Mononuclear cell (primary cell): ENCODE data around the gene NANP. TPM values are rescaled to one million over a fixed set of nuclear protein-coding genes. Genes with fewer than 3 reads are reported as not detected.
"Not testable (repeated sequence)": the region's sequence is repeated elsewhere in the genome, so short reads cannot be mapped to it uniquely, and the experiment has no call there.

Source experiments
- H3K27me3 ChIP-seq: 2 replicates; pipeline ENCODE4 v1.6.0; 2011; ENCODE audit warnings: low read length, control low read depth; ENCODE audit not compliant: insufficient read depth
- H3K4me1 ChIP-seq: 2 replicates; pipeline ENCODE4 v1.5.1; 2011; ENCODE audit warnings: mild to moderate bottlenecking, low read length, control low read depth; ENCODE audit not compliant: insufficient read depth
- H3K4me3 ChIP-seq: 2 replicates; pipeline ENCODE4 v1.5.1; 2011; ENCODE audit warnings: mild to moderate bottlenecking, low read length, moderate library complexity
- H3K9me3 ChIP-seq: 2 replicates; pipeline ENCODE4 v1.5.1; 2011; ENCODE audit warnings: low read depth, mild to moderate bottlenecking, control low read depth, low read length
- total RNA-seq: library from RNA; depleted of rRNA; stranded (reverse); fragments of >200 nt; gene quantifications from one replicate; pipeline ENCODE4 v1.2.3, GENCODE V29; 2012

The NANP gene
- total RNA-seq, 1 donor = 2.0 TPM

- Histone ChIP-seq H3K27me3 (no peaks in the 10 kb centered on the region), H3K4me3 (peak overlapping the region; percentile 84), H3K4me1 (peaks cover 24% of the 10 kb centered on the region), H3K9me3 (no peaks in the 10 kb centered on the region)
These were observed 706 bp upstream of the NANP start for GRCh38 chr20:25624500-25624939.

GRCh38 chr20:25623225-25623735 is 534 bp downstream of the NANP start:
- Histone ChIP-seq H3K9me3 (no peaks in the 10 kb centered on the region), H3K4me3 (peak overlapping the region; percentile 84), H3K4me1 (peaks cover 25% of the 10 kb centered on the region), H3K27me3 (no peaks in the 10 kb centered on the region)

DNA sequence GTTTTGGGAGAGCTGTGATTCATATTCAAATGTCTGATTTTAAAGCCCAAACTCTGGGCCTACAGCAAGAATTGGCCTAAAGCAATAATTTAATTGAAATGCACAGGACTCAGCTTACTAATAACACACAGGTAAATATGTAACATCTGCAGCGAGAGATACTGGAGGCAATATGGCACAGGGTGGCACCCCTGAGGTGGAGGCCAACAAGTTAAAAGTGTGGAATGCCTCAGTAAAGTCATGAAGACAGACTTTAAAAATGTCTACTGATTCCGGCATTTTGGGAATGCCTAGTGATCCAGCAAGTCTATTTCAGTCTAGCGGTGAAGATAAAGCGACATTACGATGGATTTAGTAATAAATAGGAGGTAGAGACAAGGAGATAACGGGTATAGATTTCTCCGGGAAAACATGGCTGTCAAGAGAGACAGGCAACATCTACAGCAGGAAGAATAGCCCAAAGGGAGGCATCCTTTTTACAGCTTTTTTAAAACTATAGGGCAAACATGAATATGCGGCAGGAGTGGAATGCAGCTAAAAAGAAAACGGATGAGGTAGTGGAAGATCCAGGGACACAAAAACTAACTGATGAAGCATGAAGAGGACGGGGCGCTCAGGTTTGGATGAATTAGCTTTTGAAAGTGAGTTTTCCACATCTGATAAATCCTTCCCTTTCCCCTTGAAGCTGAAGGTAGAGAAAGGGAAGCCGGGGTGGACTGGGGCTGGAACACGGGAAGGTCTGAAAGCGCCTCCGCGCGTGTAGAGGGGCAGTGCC is 1.2 kb downstream of the NANP start:
- Histone ChIP-seq H3K9me3 (no peaks in the 10 kb centered on the region), H3K27me3 (no peaks in the 10 kb centered on the region), H3K4me3 (peak overlapping the region; percentile 84), H3K4me1 (peaks cover 25% of the 10 kb centered on the region)

- H3K4me3 ChIP-seq = no peak overlapping the region
- no peaks in the 10 kb centered on the region for H3K9me3 ChIP-seq
- H3K4me1 ChIP-seq = peaks cover 25% of the 10 kb centered on the region
- no peaks in the 10 kb centered on the region for H3K27me3 ChIP-seq
These were observed 1.8 kb downstream of the NANP start for GRCh38 chr20:25622049-25622448.

DNA sequence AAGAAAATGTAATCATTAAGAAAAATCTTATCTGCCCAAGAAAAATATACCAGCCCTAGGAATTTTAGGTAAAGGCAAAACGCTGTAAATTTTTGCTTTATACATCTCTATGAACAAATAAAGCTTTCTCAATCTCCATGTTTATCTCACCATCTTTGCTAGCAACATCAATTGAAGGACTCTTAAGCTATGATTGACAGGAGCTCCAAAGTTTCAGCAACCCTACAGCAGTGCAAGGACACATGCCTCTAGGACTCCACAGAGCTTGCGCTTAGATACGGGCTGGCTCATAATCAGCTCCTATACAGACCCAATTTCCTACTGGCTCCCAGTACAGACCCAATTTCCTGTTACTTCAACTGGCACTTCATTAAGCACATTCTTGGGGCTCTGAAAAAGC is 4.3 kb downstream of the NANP start:
- Histone ChIP-seq H3K9me3 (no peaks in the 10 kb centered on the region), H3K4me3 (no peak overlapping the region), H3K4me1 (peaks cover 23% of the 10 kb centered on the region), H3K27me3 (no peaks in the 10 kb centered on the region)

- no peaks in the 10 kb centered on the region for H3K4me1 ChIP-seq
- H3K9me3 ChIP-seq = no peaks in the 10 kb centered on the region
- no peak overlapping the region for H3K4me3 ChIP-seq
- H3K27me3 ChIP-seq = no peaks in the 10 kb centered on the region
These were observed 15.0 kb downstream of the NANP start for GRCh38 chr20:25608774-25609173.

- H3K27me3 ChIP-seq = no peaks in the 10 kb centered on the region
- H3K4me3 ChIP-seq = no peak overlapping the region
- no peaks in the 10 kb centered on the region for H3K9me3 ChIP-seq
- no peaks in the 10 kb centered on the region for H3K4me1 ChIP-seq
These were observed 17.6 kb downstream of the NANP start for GRCh38 chr20:25606094-25606695.

- Histone ChIP-seq H3K9me3 (no peaks in the 10 kb centered on the region), H3K4me1 (no peaks in the 10 kb centered on the region), H3K4me3 (no peak overlapping the region), H3K27me3 (no peaks in the 10 kb centered on the region)
These were observed 18.7 kb downstream of the NANP start for GRCh38 chr20:25605148-25605547.

DNA sequence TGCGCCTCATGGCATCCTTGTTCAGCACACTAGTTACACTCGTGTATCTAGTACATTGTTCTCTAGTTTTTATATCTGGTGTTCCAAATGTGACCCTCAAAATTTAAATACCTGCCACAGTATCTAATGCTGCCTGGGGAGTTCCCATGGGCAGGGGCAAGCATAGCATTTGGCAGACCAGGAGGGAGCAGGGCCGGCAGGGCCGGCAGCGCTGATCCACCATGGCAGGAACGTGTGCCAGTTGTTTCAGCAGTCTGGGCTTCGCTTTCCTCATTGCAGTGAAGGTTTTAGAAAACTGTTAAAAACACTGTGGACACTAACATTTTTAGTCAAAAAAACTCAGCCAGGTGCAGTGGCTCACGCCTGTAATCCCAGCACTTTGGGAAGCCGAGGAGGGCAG is 19.2 kb downstream of the NANP start:
- H3K9me3 ChIP-seq = no peaks in the 10 kb centered on the region
- H3K27me3 ChIP-seq = no peaks in the 10 kb centered on the region
- no peaks in the 10 kb centered on the region for H3K4me1 ChIP-seq

GRCh38 chr20:25602914-25603309 is 20.9 kb downstream of the NANP start:
- not testable (repeated sequence) for H3K27me3 ChIP-seq, H3K4me3 ChIP-seq, H3K9me3 ChIP-seq, H3K4me1 ChIP-seq

More for the DNA sequence above, 19.2 kb downstream of the NANP start:
- no peak overlapping the region for H3K4me3 ChIP-seq

DNA sequence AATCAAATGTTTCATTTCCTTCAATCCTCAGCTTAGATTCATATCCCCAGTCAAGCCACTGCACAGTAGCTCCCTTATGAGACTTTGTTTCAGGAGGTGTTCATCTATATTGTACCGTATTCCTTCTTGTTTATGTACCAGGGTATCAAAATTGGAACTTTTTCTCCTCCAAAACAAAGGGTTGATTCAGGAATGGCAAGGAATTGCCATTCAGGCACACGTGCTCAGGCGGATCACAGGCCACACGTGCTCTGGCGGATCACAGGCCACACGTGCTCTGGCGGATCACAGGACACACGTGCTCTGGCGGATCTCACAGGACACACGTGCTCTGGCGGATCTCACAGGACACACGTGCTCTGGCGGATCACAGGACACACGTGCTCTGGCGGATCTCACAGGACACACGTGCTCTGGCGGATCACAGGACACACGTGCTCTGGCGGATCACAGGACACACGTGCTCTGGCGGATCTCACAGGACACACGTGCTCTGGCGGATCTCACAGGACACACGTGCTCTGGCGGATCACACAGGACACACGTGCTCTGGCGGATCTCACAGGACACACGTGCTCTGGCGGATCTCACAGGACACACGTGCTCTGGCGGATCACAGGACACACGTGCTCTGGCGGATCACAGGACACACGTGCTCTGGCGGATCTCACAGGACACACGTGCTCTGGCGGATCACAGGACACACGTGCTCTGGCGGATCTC is 21.5 kb downstream of the NANP start:
- not testable (repeated sequence) for H3K27me3 ChIP-seq, H3K9me3 ChIP-seq, H3K4me3 ChIP-seq, H3K4me1 ChIP-seq

GRCh38 chr20:25601659-25602058 is 22.2 kb downstream of the NANP start:
- H3K4me1 ChIP-seq = no peaks in the 10 kb centered on the region
- no peaks in the 10 kb centered on the region for H3K27me3 ChIP-seq
- no peaks in the 10 kb centered on the region for H3K9me3 ChIP-seq
- no peak overlapping the region for H3K4me3 ChIP-seq

DNA sequence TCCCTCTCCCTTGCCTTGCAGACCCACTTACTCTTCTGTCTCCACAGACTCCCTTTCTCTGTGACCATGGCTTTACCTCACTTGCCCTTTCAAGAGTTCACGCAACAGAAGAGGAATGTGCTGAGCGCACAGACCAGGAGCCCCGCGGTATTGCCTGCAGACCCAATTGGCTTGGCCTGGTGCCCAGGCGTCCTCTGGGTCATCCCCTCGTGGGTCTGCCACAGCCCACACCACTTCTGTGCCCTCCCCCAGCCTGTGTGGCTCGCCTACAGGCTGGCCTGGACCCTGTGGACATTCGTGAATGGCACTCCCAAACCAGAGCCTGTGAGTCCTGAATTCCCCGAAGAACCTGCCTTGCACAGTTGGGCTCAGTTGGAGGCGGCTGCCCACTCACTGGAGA is 23.2 kb downstream of the NANP start:
- H3K9me3 ChIP-seq = no peaks in the 10 kb centered on the region
- H3K27me3 ChIP-seq = no peaks in the 10 kb centered on the region
- no peaks in the 10 kb centered on the region for H3K4me1 ChIP-seq
- no peak overlapping the region for H3K4me3 ChIP-seq

GRCh38 chr20:25592135-25592852 is 31.5 kb downstream of the NANP start:
- H3K4me3 ChIP-seq = no peak overlapping the region
- H3K9me3 ChIP-seq = no peaks in the 10 kb centered on the region
- H3K4me1 ChIP-seq = no peaks in the 10 kb centered on the region

GRCh38 chr20:25590778-25591177 is 33.0 kb downstream of the NANP start:
- H3K9me3 ChIP-seq, H3K4me1 ChIP-seq, H3K4me3 ChIP-seq, H3K27me3 ChIP-seq: not testable (repeated sequence)

More at GRCh38 chr20:25592135-25592852, 31.5 kb downstream of the NANP start:
- no peaks in the 10 kb centered on the region for H3K27me3 ChIP-seq
